GM23338 (cell line): ENCODE data around the gene STK24. TPM values are rescaled to one million over a fixed set of nuclear protein-coding genes. Genes with fewer than 3 reads are reported as not detected.

Experiments used
- ATAC-seq: fragments of 200-7000 bp; cut with Tn5 transposase; 3 replicates; pipeline ENCODE4 v1.9.1; 2020
- DNase-seq: peaks from one replicate; pipeline ENCODE4 v3.0.0-alpha.2; 2015; ENCODE audit warnings: low spot score
- H2AFZ ChIP-seq: fragments of 200-600 bp; sonication (generic); 2 replicates; pipeline ENCODE4 v1.8.0; 2016; ENCODE audit warnings: antibody characterized with exemption, mild to moderate bottlenecking, moderate library complexity
- H3F3A ChIP-seq: fragments of 200-600 bp; sonication (generic); replicated peaks from 2 replicates; pipeline ENCODE4 v1.8.0; 2017; ENCODE audit warnings: antibody characterized with exemption, mixed run types, low read depth
- H3K27ac ChIP-seq: fragments of 200-600 bp; sonication (generic); 2 replicates; pipeline ENCODE4 v1.6.1; 2016; ENCODE audit warnings: low read depth
- H3K27me3 ChIP-seq: fragments of 200-600 bp; sonication (generic); 2 replicates; pipeline ENCODE4 v1.8.0; 2016; ENCODE audit warnings: mild to moderate bottlenecking, mixed run types, moderate library complexity; ENCODE audit not compliant: insufficient read depth
- H3K36me3 ChIP-seq: fragments of 200-600 bp; sonication (generic); 2 replicates; pipeline ENCODE4 v1.8.0; 2016; ENCODE audit warnings: mild to moderate bottlenecking; ENCODE audit not compliant: insufficient read depth
- H3K4me1 ChIP-seq: fragments of 200-600 bp; sonication (generic); 2 replicates; pipeline ENCODE4 v1.8.0; 2016; ENCODE audit warnings: mild to moderate bottlenecking, moderate library complexity; ENCODE audit not compliant: insufficient read depth
- H3K4me2 ChIP-seq: fragments of 200-600 bp; sonication (generic); 2 replicates; pipeline ENCODE4 v1.7.1; 2017; ENCODE audit warnings: mixed run types
- H3K4me3 ChIP-seq: fragments of 200-600 bp; sonication (generic); 2 replicates; pipeline ENCODE4 v1.6.1; 2016; ENCODE audit warnings: mixed run types
- H3K79me2 ChIP-seq: fragments of 200-600 bp; sonication (generic); replicated peaks from 2 replicates; pipeline ENCODE4 v1.8.0; 2017; ENCODE audit warnings: mild to moderate bottlenecking; ENCODE audit not compliant: insufficient read depth
- H3K9me2 ChIP-seq: fragments of 200-600 bp; sonication (generic); 2 replicates; pipeline ENCODE4 v1.8.0; 2017; ENCODE audit not compliant: insufficient read depth
- H4K20me1 ChIP-seq: fragments of 200-600 bp; sonication (generic); replicated peaks from 2 replicates; pipeline ENCODE4 v1.8.0; 2017; ENCODE audit warnings: mild to moderate bottlenecking; ENCODE audit not compliant: insufficient read depth
- H3K27ac Mint-ChIP-seq: 2 replicates; pipeline ENCODE4 v1.8.0; 2020; ENCODE audit warnings: inconsistent platforms, mild to moderate bottlenecking, moderate library complexity, mixed read lengths
- H3K27me3 Mint-ChIP-seq: 3 replicates; pipeline ENCODE4 v1.8.0; 2022; ENCODE audit warnings: low read depth, mild to moderate bottlenecking, moderate library complexity, mixed read lengths, inconsistent platforms; ENCODE audit not compliant: insufficient read depth, poor library complexity
- H3K36me3 Mint-ChIP-seq: 3 replicates; pipeline ENCODE4 v1.8.0; 2021; ENCODE audit warnings: low read depth, mild to moderate bottlenecking, inconsistent platforms, moderate library complexity, mixed read lengths
- H3K4me1 Mint-ChIP-seq: 3 replicates; pipeline ENCODE4 v1.8.0; 2020; ENCODE audit warnings: mild to moderate bottlenecking, inconsistent platforms, mixed read lengths
- H3K4me3 Mint-ChIP-seq: 3 replicates; pipeline ENCODE4 v1.8.0; 2021; ENCODE audit warnings: moderate library complexity, mild to moderate bottlenecking, inconsistent platforms, mixed read lengths
- H3K9me3 Mint-ChIP-seq: 3 replicates; pipeline ENCODE4 v1.8.0; 2020; ENCODE audit warnings: moderate library complexity, mild to moderate bottlenecking, inconsistent platforms, mixed read lengths
- CREB1 ChIP-seq: fragments of 250-450 bp; sonication (Bioruptor Pico); IDR thresholded peaks from 2 replicates; pipeline ENCODE4 v1.5.0; 2020; ENCODE audit warnings: low read depth, mild to moderate bottlenecking, moderate library complexity
- EZH2 ChIP-seq: fragments of 200-600 bp; sonication (generic); IDR thresholded peaks from one replicate; pipeline ENCODE4 v1.8.0; 2017; ENCODE audit warnings: antibody characterized with exemption, mild to moderate bottlenecking, low read depth; ENCODE audit not compliant: unreplicated experiment
- EZH2phosphoT487 ChIP-seq: fragments of 200-600 bp; sonication (generic); IDR thresholded peaks from one replicate; pipeline ENCODE4 v1.8.1; 2018; ENCODE audit warnings: antibody characterized with exemption; ENCODE audit not compliant: unreplicated experiment
- JUNB ChIP-seq: IDR thresholded peaks from one replicate; pipeline ENCODE4 v1.6.1; 2016; ENCODE audit warnings: antibody characterized with exemption; ENCODE audit not compliant: unreplicated experiment
- NANOG ChIP-seq: IDR thresholded peaks from 2 replicates; pipeline ENCODE4 v1.6.1; 2016; ENCODE audit warnings: antibody characterized with exemption, borderline replicate concordance
- POLR2AphosphoS5 ChIP-seq: IDR thresholded peaks from 2 replicates; pipeline ENCODE4 v1.6.1; 2016; ENCODE audit warnings: antibody characterized with exemption, low read depth
- STAT1 ChIP-seq: IDR thresholded peaks from one replicate; pipeline ENCODE4 v1.6.1; 2016; ENCODE audit warnings: antibody characterized with exemption; ENCODE audit not compliant: unreplicated experiment
- ZNF331 ChIP-seq: fragments of 250-450 bp; sonication (Bioruptor Pico); IDR thresholded peaks from 2 replicates; pipeline ENCODE4 v1.5.0; 2020; ENCODE audit warnings: low read depth, mild to moderate bottlenecking, moderate library complexity
- polyA plus RNA-seq: library from polyadenylated mRNA; unstranded; fragments of >200 nt; fragmentation: Nextera tagmentation; extraction: Ambion mirVana; gene quantifications from 2 replicates; pipeline ENCODE4 v1.2.1, GENCODE V29; 2016
- total RNA-seq: library from RNA; depleted of rRNA; stranded (reverse); fragments of >200 nt; shearing (Covaris generic); gene quantifications from 2 replicates; pipeline ENCODE4 v1.2.3, GENCODE V29; 2014
- TF ChIP-seq, protein P1 (sequence below): IDR thresholded peaks from one replicate; pipeline ENCODE4 v1.6.1; 2018; ENCODE audit warnings: antibody characterized with exemption; ENCODE audit not compliant: unreplicated experiment

STK24 gene
- total and polyA plus RNA-seq, 2 experiments from 2014 or later, result 56.5 to 144 TPM

DNA sequence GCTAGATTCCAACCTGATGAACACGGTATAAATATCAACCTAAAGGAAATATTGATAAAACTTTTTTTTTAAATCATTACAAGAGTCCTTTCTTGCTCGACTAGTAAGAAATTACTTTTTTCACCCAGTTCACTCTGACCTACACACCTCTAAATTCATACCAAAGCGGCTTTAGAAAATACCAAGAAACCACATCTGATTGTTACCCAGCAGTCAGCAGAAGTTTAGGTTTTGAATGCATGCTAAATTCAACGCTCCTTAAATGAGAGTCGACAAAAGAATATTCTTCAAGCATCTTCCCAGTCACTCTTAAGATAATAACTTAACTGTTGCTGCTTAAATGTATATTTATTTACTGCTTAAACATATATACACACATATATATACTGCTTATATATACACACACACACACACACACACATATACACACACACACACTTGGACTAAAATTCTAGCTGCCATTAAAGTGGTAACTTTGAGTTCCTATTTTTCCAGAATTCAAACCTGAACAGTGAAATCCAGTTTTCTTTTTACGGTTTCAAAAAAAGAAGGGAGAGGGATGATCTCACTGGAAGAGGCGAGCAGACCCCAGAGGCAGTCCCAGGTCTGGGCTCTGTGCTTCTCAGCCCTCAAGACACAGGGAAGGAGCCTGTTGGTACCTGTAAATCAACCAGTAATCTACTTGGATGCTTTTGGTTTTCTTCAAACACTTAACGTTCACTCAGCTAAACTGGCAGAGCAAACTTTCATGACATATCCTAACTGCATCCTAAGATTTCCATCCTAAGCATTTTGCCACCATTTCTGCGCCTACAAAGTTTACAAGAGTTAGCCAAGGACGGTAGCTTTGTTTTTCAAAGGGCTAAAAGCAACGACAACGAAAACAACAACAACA is 1.7 kb downstream of the STK24 start:
- H3K27ac ChIP-seq, result no peak overlapping the region

GRCh38 chr13:98571955-98572662 is 4.8 kb downstream of the STK24 start:
- 0 out of 2 replicates have a peak, but pooled peaks cover 4% of the 10 kb centered on the region for H3F3A ChIP-seq
- Mint-ChIP-seq H3K27me3 (peaks cover 6% of the 10 kb centered on the region), H3K27ac (no peak overlapping the region; the same call in 1 of the 2 replicates), H3K36me3 (peaks cover 15% of the 10 kb centered on the region), H3K4me1 (peaks cover 77% of the 10 kb centered on the region), H3K9me3 (no peaks in the 10 kb centered on the region), H3K4me3 (no peak overlapping the region; the same call in 2 of the 3 replicates)
- peaks cover 82% of the 10 kb centered on the region for H4K20me1 ChIP-seq
- H3K79me2 ChIP-seq, result peaks cover 94% of the 10 kb centered on the region
- no peaks in the 10 kb centered on the region for H3K27me3 ChIP-seq
- H3K4me3 ChIP-seq, result no peak overlapping the region
- H3K36me3 ChIP-seq, result no peaks in the 10 kb centered on the region
- peak; percentile 5; the same call in 1 of the 3 replicates for ATAC-seq
- DNase-seq, result no peak
- H2AFZ ChIP-seq, result no peak overlapping the region
- peak overlapping the region; percentile 27 for H3K4me2 ChIP-seq
- peak overlapping the region; percentile 73; the same call in 1 of the 2 replicates for H3K27ac ChIP-seq
- TF ChIP-seq JUNB (no peak), NANOG (no peak), ZNF331 (CRISPR knock-in tag) (no peak), EZH2phosphoT487 (no peak), STAT1 (no peak), CREB1 (CRISPR knock-in tag) (no peak), POLR2AphosphoS5 (0 out of 2 replicates have a peak, but pooled peaks have one; percentile 21)
- no peaks in the 10 kb centered on the region for H3K9me2 ChIP-seq
- H3K4me1 ChIP-seq, result peaks cover 76% of the 10 kb centered on the region

More for the DNA sequence above, 1.7 kb downstream of the STK24 start:
- H3K79me2 ChIP-seq, result peaks cover 63% of the 10 kb centered on the region
- Mint-ChIP-seq H3K36me3 (peaks cover 3% of the 10 kb centered on the region; the same call in 1 of the 3 replicates), H3K9me3 (no peaks in the 10 kb centered on the region), H3K4me1 (peaks cover 65% of the 10 kb centered on the region), H3K27me3 (peaks cover 6% of the 10 kb centered on the region), H3K4me3 (peak overlapping the region; percentile 94), H3K27ac (peak overlapping the region; percentile 83)
- H3F3A ChIP-seq, result 0 out of 2 replicates have a peak, but pooled peaks cover 9% of the 10 kb centered on the region
- peak overlapping the region; percentile 76 for H3K4me3 ChIP-seq
- ATAC-seq (0 out of 3 replicates have a peak, but pooled peaks have one; percentile 4), DNase-seq (no peak)
- H3K36me3 ChIP-seq, result no peaks in the 10 kb centered on the region
- peaks cover 62% of the 10 kb centered on the region for H3K4me1 ChIP-seq
- peak overlapping the region; percentile 86 for H3K4me2 ChIP-seq
- H3K9me2 ChIP-seq, result no peaks in the 10 kb centered on the region
- no peaks in the 10 kb centered on the region for H3K27me3 ChIP-seq
- no peak overlapping the region for H2AFZ ChIP-seq
- H4K20me1 ChIP-seq, result peaks cover 56% of the 10 kb centered on the region
- TF ChIP-seq EZH2phosphoT487 (no peak), EZH2 (no peak), POLR2AphosphoS5 (no peak)
- TF ChIP-seq, protein P1, sequence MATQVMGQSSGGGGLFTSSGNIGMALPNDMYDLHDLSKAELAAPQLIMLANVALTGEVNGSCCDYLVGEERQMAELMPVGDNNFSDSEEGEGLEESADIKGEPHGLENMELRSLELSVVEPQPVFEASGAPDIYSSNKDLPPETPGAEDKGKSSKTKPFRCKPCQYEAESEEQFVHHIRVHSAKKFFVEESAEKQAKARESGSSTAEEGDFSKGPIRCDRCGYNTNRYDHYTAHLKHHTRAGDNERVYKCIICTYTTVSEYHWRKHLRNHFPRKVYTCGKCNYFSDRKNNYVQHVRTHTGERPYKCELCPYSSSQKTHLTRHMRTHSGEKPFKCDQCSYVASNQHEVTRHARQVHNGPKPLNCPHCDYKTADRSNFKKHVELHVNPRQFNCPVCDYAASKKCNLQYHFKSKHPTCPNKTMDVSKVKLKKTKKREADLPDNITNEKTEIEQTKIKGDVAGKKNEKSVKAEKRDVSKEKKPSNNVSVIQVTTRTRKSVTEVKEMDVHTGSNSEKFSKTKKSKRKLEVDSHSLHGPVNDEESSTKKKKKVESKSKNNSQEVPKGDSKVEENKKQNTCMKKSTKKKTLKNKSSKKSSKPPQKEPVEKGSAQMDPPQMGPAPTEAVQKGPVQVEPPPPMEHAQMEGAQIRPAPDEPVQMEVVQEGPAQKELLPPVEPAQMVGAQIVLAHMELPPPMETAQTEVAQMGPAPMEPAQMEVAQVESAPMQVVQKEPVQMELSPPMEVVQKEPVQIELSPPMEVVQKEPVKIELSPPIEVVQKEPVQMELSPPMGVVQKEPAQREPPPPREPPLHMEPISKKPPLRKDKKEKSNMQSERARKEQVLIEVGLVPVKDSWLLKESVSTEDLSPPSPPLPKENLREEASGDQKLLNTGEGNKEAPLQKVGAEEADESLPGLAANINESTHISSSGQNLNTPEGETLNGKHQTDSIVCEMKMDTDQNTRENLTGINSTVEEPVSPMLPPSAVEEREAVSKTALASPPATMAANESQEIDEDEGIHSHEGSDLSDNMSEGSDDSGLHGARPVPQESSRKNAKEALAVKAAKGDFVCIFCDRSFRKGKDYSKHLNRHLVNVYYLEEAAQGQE, result no peak
